Measurements from ENCODE around the gene GPR162. TPM values are rescaled to one million over a fixed set of nuclear protein-coding genes. Genes with fewer than 3 reads are reported as not detected.

Gene GPR162
- total RNA-seq, 4 donors from 2014 or later, result 0.16 to 0.31 (median 0.20) TPM; not detected in 1

- TF ChIP-seq POLR2A (IDR thresholded peaks at IDR 0.05), result no peak
- TF ChIP-seq, protein P1, sequence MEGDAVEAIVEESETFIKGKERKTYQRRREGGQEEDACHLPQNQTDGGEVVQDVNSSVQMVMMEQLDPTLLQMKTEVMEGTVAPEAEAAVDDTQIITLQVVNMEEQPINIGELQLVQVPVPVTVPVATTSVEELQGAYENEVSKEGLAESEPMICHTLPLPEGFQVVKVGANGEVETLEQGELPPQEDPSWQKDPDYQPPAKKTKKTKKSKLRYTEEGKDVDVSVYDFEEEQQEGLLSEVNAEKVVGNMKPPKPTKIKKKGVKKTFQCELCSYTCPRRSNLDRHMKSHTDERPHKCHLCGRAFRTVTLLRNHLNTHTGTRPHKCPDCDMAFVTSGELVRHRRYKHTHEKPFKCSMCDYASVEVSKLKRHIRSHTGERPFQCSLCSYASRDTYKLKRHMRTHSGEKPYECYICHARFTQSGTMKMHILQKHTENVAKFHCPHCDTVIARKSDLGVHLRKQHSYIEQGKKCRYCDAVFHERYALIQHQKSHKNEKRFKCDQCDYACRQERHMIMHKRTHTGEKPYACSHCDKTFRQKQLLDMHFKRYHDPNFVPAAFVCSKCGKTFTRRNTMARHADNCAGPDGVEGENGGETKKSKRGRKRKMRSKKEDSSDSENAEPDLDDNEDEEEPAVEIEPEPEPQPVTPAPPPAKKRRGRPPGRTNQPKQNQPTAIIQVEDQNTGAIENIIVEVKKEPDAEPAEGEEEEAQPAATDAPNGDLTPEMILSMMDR (IDR thresholded peaks at IDR 0.05 in 4 of 5, conservative IDR thresholded peaks at IDR 0.05 in 1 of 5), result no peak
- Histone ChIP-seq H3K4me1 (no peaks in the 10 kb centered on the region), H3K4me3 (no peak overlapping the region), H3K9me3 (no peaks in the 10 kb centered on the region), H3K27me3 (peaks cover 0 to 3% (median 0%) of the 10 kb centered on the region in 3 donors), H3K27ac (no peak overlapping the region), H3K36me3 (no peaks in the 10 kb centered on the region)
- no peak for DNase-seq
- in situ Hi-C loops (cut with MboI; ENCODE audit: low sequenced_read_pairs in 4 of 4), result no loop called here
- ATAC-seq, result no peak
- intact Hi-C loops (cut with DNase I; ENCODE audit: low total_unique reads), result no loop called here
Observed at GRCh38 chr12:6796576-6796975, 25.0 kb upstream of the GPR162 start.

DNA sequence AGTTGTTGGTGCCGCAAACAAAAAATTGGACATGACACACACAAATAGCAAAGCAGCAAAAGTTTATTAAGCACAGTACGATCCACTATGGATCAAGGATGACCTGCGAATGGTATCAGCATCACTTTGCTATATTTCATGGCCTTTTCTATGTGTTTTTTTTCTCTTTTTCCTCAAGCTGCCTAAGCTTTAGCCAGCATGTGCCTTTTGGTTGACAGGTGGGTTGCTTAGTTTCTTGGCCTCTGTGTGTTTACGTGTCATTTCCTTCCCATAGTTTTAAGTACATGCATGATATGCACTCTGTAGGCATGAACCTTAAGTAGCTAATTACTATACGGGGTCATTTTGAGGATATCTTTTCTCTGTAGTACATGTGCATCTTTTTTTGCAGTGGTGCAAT, 22.5 kb upstream of the GPR162 start:
- intact Hi-C loops (cut with DNase I; ENCODE audit: low total_unique reads), result no loop called here
- DNase-seq (no peak), ATAC-seq (no peak)
- TF ChIP-seq, protein P1 (IDR thresholded peaks at IDR 0.05 in 4 of 5, conservative IDR thresholded peaks at IDR 0.05 in 1 of 5), result no peak
- no peak for TF ChIP-seq POLR2A (IDR thresholded peaks at IDR 0.05)
- H3K4me1 ChIP-seq, result no peaks in the 10 kb centered on the region
- peaks cover 0 to 3% (median 0%) of the 10 kb centered on the region in 3 donors for H3K27me3 ChIP-seq
- no peaks in the 10 kb centered on the region for H3K36me3 ChIP-seq
- H3K9me3 ChIP-seq, result no peaks in the 10 kb centered on the region
- no peak overlapping the region for H3K27ac ChIP-seq
- in situ Hi-C loops (cut with MboI; ENCODE audit: low sequenced_read_pairs in 4 of 4), result no loop called here
- H3K4me3 ChIP-seq, result no peak overlapping the region

DNA sequence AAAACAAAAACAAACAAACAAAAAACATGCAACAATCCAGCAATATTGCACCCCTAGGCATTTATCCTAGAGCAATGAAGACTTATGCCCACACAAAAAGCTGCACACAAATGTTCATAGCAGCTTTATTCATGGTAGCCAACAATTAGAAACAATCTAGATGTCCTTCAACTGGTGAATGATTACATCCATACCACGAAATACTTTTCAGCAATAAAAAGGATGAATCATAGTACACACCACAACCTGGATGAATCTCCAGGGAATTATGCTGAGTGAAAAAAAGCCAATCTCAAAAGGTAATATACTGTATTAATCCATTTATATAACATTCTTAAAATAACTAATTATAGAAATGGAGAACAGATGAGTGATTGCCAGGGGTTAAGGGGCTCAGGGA, 14.5 kb upstream of the GPR162 start:
- H3K4me1 ChIP-seq, result no peaks in the 10 kb centered on the region
- H3K36me3 ChIP-seq, result no peaks in the 10 kb centered on the region
- no peak overlapping the region for H3K27ac ChIP-seq
- no peaks in the 10 kb centered on the region for H3K27me3 ChIP-seq
- H3K4me3 ChIP-seq, result no peak overlapping the region
- no peak for ATAC-seq
- no peak for DNase-seq
- no peak for TF ChIP-seq POLR2A (IDR thresholded peaks at IDR 0.05)
- TF ChIP-seq, protein P1 (IDR thresholded peaks at IDR 0.05 in 4 of 5, conservative IDR thresholded peaks at IDR 0.05 in 1 of 5), result no peak
- in situ Hi-C loops (cut with MboI; ENCODE audit: low sequenced_read_pairs in 4 of 4) (no loop called here), intact Hi-C loops (cut with DNase I; ENCODE audit: low total_unique reads) (no loop called here)
- H3K9me3 ChIP-seq, result no peaks in the 10 kb centered on the region

- no peaks in the 10 kb centered on the region for H3K9me3 ChIP-seq
- TF ChIP-seq, protein P1 (IDR thresholded peaks at IDR 0.05 in 4 of 5, conservative IDR thresholded peaks at IDR 0.05 in 1 of 5), result no peak
- TF ChIP-seq POLR2A (IDR thresholded peaks at IDR 0.05), result no peak
- H3K27ac ChIP-seq, result no peak overlapping the region
- H3K4me1 ChIP-seq, result no peaks in the 10 kb centered on the region
- no peaks in the 10 kb centered on the region for H3K27me3 ChIP-seq
- DNase-seq (no peak), ATAC-seq (no peak)
- no peaks in the 10 kb centered on the region for H3K36me3 ChIP-seq
- no peak overlapping the region for H3K4me3 ChIP-seq
- in situ Hi-C loops (cut with MboI; ENCODE audit: low sequenced_read_pairs in 4 of 4) (no loop called here), intact Hi-C loops (cut with DNase I; ENCODE audit: low total_unique reads) (no loop called here)
Observed at GRCh38 chr12:6809056-6809455, 12.6 kb upstream of the GPR162 start.

DNA sequence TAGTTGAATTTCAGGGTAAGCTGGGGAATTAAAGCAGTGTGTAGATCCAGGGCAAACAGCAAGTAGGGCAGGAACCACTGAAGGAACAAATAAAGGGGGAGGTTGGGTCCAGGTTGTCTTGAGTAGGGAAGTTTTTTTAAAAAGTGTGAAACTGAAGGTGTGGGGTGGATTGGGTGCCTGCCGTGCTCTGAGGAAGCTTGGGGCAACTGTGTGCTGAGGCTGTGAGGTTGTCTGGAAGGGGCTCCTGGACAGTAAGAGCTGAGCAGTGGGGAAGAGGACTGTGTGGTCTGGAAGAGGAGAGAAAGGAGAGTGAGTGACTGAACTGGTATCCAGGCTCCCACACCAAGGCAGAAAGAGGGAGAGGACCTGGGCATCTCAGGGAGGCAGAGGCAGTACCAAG, 10.9 kb upstream of the GPR162 start:
- no peaks in the 10 kb centered on the region for H3K27me3 ChIP-seq
- in situ Hi-C loops (cut with MboI; ENCODE audit: low sequenced_read_pairs in 4 of 4) (no loop called here), intact Hi-C loops (cut with DNase I; ENCODE audit: low total_unique reads) (no loop called here)
- no peak for DNase-seq
- no peak for ATAC-seq
- TF ChIP-seq POLR2A (IDR thresholded peaks at IDR 0.05), result no peak
- TF ChIP-seq, protein P1 (IDR thresholded peaks at IDR 0.05 in 4 of 5, conservative IDR thresholded peaks at IDR 0.05 in 1 of 5), result no peak
- H3K4me1 ChIP-seq, result no peaks in the 10 kb centered on the region
- H3K9me3 ChIP-seq, result no peaks in the 10 kb centered on the region
- H3K4me3 ChIP-seq, result no peak overlapping the region
- no peak overlapping the region for H3K27ac ChIP-seq
- no peaks in the 10 kb centered on the region for H3K36me3 ChIP-seq

All from gastrocnemius medialis (tissue), 4 donors.